Astrocyte of the spinal cord (primary cell): ENCODE data around the gene MT1X.

Experiments
- DNase-seq: peaks from one replicate; pipeline ENCODE4 v3.0.0; 2011; ENCODE audit warnings: low read depth, low spot score
- H3K4me3 ChIP-seq: 2 replicates; pipeline ENCODE4 v1.5.1; 2011; ENCODE audit warnings: low read depth, mild to moderate bottlenecking, low read length, moderate library complexity
- in situ Hi-C: cut with HindIII; loops from 2 replicates; pipeline ENCODE4 v1.10.0; 2017; ENCODE audit warnings: low sequenced_read_pairs
- TF ChIP-seq, protein P1 (sequence below): IDR thresholded peaks from 2 replicates; pipeline ENCODE4 v1.5.1; 2012; ENCODE audit warnings: low read depth, mild to moderate bottlenecking, low read length, inconsistent platforms

MT1X gene

DNA sequence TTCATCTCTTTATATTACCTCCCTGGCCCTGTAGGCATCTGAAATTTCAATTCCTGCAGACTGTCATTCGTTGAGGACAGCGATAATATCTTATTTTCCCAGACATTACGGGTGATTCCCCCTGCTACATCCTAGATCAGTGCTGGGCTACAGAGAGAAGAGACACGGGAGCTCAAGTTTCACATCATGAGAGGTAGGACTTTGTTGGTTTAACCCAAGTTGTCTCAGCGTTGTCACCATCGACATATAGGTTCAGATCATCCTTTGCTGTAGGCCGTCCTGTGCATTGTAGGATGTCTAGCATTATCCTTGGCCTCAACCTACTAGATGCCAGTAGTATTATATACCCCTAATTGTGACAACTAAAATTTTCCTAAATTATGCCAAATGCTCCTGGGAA lies 19.3 kb downstream of the MT1X start:
- in situ Hi-C loops, result no loop called here
- no peak for DNase-seq
- TF ChIP-seq, protein P1, sequence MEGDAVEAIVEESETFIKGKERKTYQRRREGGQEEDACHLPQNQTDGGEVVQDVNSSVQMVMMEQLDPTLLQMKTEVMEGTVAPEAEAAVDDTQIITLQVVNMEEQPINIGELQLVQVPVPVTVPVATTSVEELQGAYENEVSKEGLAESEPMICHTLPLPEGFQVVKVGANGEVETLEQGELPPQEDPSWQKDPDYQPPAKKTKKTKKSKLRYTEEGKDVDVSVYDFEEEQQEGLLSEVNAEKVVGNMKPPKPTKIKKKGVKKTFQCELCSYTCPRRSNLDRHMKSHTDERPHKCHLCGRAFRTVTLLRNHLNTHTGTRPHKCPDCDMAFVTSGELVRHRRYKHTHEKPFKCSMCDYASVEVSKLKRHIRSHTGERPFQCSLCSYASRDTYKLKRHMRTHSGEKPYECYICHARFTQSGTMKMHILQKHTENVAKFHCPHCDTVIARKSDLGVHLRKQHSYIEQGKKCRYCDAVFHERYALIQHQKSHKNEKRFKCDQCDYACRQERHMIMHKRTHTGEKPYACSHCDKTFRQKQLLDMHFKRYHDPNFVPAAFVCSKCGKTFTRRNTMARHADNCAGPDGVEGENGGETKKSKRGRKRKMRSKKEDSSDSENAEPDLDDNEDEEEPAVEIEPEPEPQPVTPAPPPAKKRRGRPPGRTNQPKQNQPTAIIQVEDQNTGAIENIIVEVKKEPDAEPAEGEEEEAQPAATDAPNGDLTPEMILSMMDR, result no peak
- H3K4me3 ChIP-seq, result no peak overlapping the region

DNA sequence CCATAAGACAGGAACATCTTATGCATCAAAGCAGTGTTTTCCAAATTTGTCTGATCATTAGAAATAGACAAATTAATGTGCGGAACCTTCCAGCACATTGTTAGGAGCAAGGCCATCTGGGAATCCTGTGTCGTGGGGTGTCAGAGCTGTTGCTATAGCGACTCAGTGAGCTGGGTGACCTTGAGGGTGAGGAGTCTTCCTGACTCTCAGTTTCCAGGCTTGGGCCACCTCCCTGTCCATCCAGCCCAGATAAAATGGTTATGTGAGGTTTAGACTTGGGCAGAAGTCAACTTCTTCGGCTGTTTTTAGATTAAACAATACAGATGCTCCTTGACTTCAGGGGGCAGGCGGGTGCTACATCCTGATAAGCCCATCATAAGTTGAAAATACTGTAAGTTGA lies 20.6 kb downstream of the MT1X start:
- in situ Hi-C loops, result no loop called here
- no peak for DNase-seq
- no peak overlapping the region for H3K4me3 ChIP-seq
- TF ChIP-seq, protein P1, result no peak

DNA sequence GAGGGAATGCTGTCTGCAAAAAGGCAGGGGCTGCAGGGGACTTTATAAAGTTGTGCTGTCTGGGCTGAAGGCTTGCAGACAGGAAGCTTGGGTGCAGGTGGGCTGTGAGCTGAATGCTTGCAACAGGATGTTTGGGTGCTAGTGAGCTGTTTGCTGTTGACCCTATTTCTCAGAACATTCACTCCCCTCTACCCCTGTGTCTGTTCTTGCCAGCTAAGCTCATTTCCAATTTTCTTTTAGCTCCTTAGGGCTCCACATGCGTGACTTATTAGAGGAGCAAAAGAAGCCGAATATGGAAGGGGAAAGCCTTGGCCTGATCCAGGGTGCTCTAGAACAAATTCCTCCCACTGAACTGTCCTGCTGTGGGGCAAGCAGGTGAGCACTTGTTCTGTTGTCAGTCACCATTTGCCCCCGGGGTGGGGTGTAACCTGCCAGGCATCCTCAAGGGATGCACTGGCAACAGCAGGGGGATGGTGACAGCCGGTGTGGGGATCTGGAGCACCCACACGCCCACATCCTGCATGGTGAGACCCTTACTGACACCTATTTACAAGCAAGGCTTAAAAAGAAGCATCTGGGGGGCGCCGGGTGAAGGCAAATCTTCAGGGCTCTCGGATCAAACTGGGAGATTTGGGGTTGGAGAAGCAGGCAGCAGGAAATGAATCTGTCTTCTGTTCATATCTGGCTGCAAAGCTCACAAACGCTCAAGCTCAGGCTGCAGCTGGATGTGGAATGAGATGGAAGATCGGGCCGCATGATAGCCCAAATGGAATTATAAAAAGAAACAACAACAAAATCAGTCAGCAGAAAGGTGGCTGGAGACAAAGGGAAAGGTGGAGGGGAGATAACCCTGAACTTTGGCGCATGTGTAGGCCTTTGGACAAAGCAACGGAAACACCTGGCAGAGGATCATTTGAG lies 26.5 kb downstream of the MT1X start:
- no peak for DNase-seq
- TF ChIP-seq, protein P1, result no peak
- no peak overlapping the region for H3K4me3 ChIP-seq
- in situ Hi-C loops, result no loop called here

DNA sequence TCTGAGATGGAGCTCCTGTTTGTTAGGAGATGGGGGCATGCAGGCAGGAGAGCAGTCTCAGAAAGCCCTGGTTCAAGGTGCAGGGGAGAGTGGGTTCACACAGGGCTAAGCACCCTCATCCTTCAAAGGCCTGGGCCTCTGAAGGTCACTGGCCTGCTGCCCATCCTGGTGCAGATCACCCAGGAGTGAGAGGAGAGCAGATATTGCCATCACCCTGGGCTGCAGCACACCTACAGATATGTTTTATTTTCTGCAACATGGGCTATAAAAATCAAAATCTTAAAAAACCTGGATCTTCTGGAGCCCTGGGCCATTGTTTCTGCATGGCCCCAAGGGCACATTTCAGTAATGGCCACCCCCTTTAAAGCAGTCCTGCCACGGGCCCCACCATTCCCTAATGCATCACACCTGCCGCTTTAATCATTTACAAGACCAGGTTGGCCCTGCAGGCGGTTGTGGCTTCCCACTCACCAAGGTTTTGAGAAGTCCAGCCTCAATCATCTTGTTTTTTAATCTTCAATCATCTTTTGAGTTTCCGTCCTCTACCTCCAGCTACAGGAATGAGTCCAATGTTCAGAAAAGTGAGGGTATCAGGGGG lies 27.3 kb downstream of the MT1X start:
- no peak overlapping the region for H3K4me3 ChIP-seq
- no peak for DNase-seq
- in situ Hi-C loops, result no loop called here
- TF ChIP-seq, protein P1, result no peak

DNA sequence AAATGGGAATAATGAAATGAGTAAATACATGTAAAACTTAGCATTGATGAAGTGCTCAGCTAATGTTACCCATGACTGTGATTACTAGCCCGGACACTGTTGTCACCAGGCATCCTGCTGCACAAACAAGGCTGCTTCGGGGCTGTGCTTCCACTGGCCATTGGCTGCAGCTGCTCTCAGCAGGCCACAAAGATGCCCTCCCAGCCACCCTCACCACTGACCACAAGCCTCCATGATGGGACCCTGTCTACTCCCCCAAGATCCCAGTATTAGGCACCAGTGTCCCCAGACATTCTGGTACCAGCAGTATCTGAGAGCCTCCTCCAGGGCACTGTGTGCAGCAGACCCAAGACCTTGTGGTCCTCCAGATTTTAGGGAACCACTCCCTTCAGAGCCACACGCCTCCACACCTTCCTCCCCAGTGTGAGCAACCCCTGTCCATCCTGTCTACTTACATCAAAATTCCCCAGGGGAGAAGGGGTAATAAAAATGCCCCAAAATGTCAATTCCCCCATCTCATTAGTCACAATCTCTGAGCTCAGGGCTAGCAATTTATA lies 28.0 kb downstream of the MT1X start:
- no peak for DNase-seq
- TF ChIP-seq, protein P1, result no peak
- no peak overlapping the region for H3K4me3 ChIP-seq
- in situ Hi-C loops, result no loop called here

DNA sequence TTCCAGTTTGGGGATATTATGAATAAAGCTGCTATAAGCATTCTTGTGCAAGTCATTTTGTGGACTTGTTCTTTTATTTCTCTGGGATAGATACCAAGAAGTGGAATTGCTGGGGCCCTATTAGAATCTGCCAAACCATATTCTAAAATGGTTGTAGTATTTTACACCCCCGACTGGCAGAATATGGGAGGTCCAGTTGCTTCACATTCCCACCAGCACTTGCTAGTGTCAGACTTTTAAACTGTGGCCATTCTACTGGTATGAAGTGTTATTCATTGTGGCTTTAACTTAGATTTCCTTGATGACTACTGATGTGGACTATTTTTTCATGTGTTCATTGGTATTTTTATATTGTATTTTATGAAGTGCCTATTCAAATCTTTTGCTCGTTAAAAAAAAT lies 29.6 kb downstream of the MT1X start:
- TF ChIP-seq, protein P1, result no peak
- no peak overlapping the region for H3K4me3 ChIP-seq
- in situ Hi-C loops, result no loop called here
- DNase-seq, result no peak
